K562 (cell line): ENCODE measurements around the gene LAIR2. TPM values are rescaled to one million over a fixed set of nuclear protein-coding genes. Genes with fewer than 3 reads are reported as not detected.
A peak's percentile ranks its signal among the peaks of the same experiment; 100 is the strongest.

ENCODE experiments used
- CBFA2T2 ChIP-seq: fragments of 450-650 bp; conservative IDR thresholded peaks from 2 replicates; pipeline ENCODE4 v1.6.1; 2017; ENCODE audit warnings: mild to moderate bottlenecking
- DNMT1 ChIP-seq: fragments of 450-650 bp; IDR thresholded peaks from 2 replicates; pipeline ENCODE4 v1.6.1; 2016; ENCODE audit warnings: antibody characterized with exemption, mild to moderate bottlenecking
- ELF2 ChIP-seq: fragments of 250-450 bp; sonication (Bioruptor Pico); IDR thresholded peaks from 2 replicates; pipeline ENCODE4 v1.5.0; 2021; ENCODE audit warnings: mild to moderate bottlenecking
- ETV5 ChIP-seq: sonication (generic); formaldehyde crosslinking; IDR thresholded peaks from 2 replicates; pipeline ENCODE4 v1.4.0; 2020; ENCODE audit warnings: low read depth, mild to moderate bottlenecking, missing genetic modification reagents
- FOXK2 ChIP-seq, 2 experiments: fragments of 450-650 bp; IDR thresholded peaks in 1 of 2; conservative IDR thresholded peaks in 1 of 2; 2 replicates each; pipeline ENCODE4 v1.6.1; 2016; ENCODE audit warnings: low read depth in 2 of 2, mild to moderate bottlenecking in 1 of 2
- GATAD2B ChIP-seq: fragments of 450-650 bp; IDR thresholded peaks from 2 replicates; pipeline ENCODE4 v1.6.1; 2017; ENCODE audit warnings: mild to moderate bottlenecking, borderline replicate concordance
- KDM5B ChIP-seq: fragments of 200-600 bp; sonication (generic); IDR thresholded peaks from 2 replicates; pipeline ENCODE4 v1.6.1; 2012; ENCODE audit warnings: low read depth, mild to moderate bottlenecking, moderate library complexity, low read length, control low read depth, inconsistent platforms; ENCODE audit not compliant: insufficient replicate concordance
- LEF1 ChIP-seq: fragments of 450-650 bp; IDR thresholded peaks from 2 replicates; pipeline ENCODE4 v1.6.1; 2016; ENCODE audit warnings: mild to moderate bottlenecking
- NEUROD1 ChIP-seq: fragments of 150-350 bp; IDR thresholded peaks from 2 replicates; pipeline ENCODE4 v1.6.1; 2014; ENCODE audit warnings: borderline replicate concordance, low read length, low read depth; ENCODE audit not compliant: partially characterized antibody
- NR4A1 ChIP-seq, 2 experiments: fragments of 250-450 bp in 1 of 2; fragments of 450-650 bp in 1 of 2; sonication (Bioruptor Pico) in 1 of 2; IDR thresholded peaks; 2 replicates each; pipeline versions ENCODE4 v1.4.0 to v1.6.1; 2016 to 2020; ENCODE audit warnings: mild to moderate bottlenecking in 2 of 2, missing compliant biosample characterization in 1 of 2, missing genetic modification characterization in 1 of 2, moderate library complexity in 1 of 2
- RAD21 ChIP-seq, 2 experiments: fragments of 250-450 bp in 1 of 2; fragments of 450-650 bp in 1 of 2; sonication (Bioruptor Pico) in 1 of 2; formaldehyde crosslinking in 1 of 2; IDR thresholded peaks in 1 of 2; conservative IDR thresholded peaks in 1 of 2; 2 replicates each; pipeline versions ENCODE4 v1.4.0 to v1.8.0; 2020 to 2022; ENCODE audit warnings: mild to moderate bottlenecking in 2 of 2, moderate library complexity in 1 of 2
- RFX7 ChIP-seq: fragments of 250-450 bp; sonication (Bioruptor Pico); IDR thresholded peaks from 2 replicates; pipeline ENCODE4 v1.5.1; 2021; ENCODE audit warnings: mild to moderate bottlenecking
- ZKSCAN1 ChIP-seq: fragments of 150-350 bp; IDR thresholded peaks from 2 replicates; pipeline ENCODE4 v1.6.1; 2016; ENCODE audit warnings: low read depth, low read length
- ZNF133 ChIP-seq: fragments of 250-450 bp; sonication (Bioruptor Pico); IDR thresholded peaks from 2 replicates; pipeline ENCODE4 v1.4.0; 2020; ENCODE audit warnings: mild to moderate bottlenecking
- ZNF134 ChIP-seq: fragments of 250-450 bp; sonication (Bioruptor Pico); conservative IDR thresholded peaks from 2 replicates; pipeline ENCODE4 v1.4.0; 2020
- ZNF507 ChIP-seq: conservative IDR thresholded peaks from 2 replicates; pipeline ENCODE4 v1.6.1; 2017; ENCODE audit warnings: missing genetic modification characterization, missing compliant biosample characterization
- polyA plus RNA-seq, 8 experiments: library from polyadenylated mRNA; depleted of rRNA in 4 of 8; stranded (reverse) in 5 of 8; unstranded in 3 of 8; fragments of >200 nt; fragmentation: Nextera tagmentation in 2 of 8; fragmentation: Illumina TruSeq in 1 of 8; extraction: Ambion mirVana in 2 of 8; extraction: Trizol in 1 of 8; gene quantifications; 2 replicates each; pipeline versions ENCODE4 v1.2.1 to v1.2.3, GENCODE V29; 2011 to 2014; ENCODE audit warnings: inconsistent platforms in 1 of 8, missing spikeins in 1 of 8
- total RNA-seq, 7 experiments: library from RNA; depleted of rRNA in 6 of 7; stranded (reverse); fragments of >200 nt in 6 of 7; fragmentation: Illumina TruSeq in 2 of 7; extraction: Trizol in 2 of 7; gene quantifications; 2 replicates each; pipeline versions ENCODE4 v1.2.1 to v1.2.3, GENCODE V29; 2011 to 2021; ENCODE audit warnings: low replicate concordance in 1 of 7
- TF ChIP-seq, protein P1 (sequence below), 3 experiments: IDR thresholded peaks in 2 of 3; conservative IDR thresholded peaks in 1 of 3; 2 replicates each; pipeline ENCODE4 v1.5.1; 2011 to 2012; ENCODE audit warnings: low read length in 3 of 3, mild to moderate bottlenecking in 3 of 3, control low read depth in 2 of 3, improper control_type of control experiment in 1 of 3, inconsistent platforms in 1 of 3, low read depth in 1 of 3, mixed read lengths in 1 of 3, moderate library complexity in 1 of 3; ENCODE audit not compliant: insufficient read depth in 2 of 3
- TF ChIP-seq, protein P2 (sequence below): fragments of 250-450 bp; sonication (Bioruptor Pico); IDR thresholded peaks from 2 replicates; pipeline ENCODE4 v1.5.0; 2021
- TF ChIP-seq, protein P3 (sequence below), 3 experiments: fragments of 200-800 bp in 1 of 3; fragments of 250-450 bp in 1 of 3; fragments of 450-650 bp in 1 of 3; sonication (Bioruptor Pico) in 1 of 3; sonication (Bioruptor generic) in 1 of 3; formaldehyde crosslinking in 1 of 3; IDR thresholded peaks; 2 replicates each; pipeline versions ENCODE4 v1.6.1 to v1.8.0; 2016 to 2022; ENCODE audit warnings: mild to moderate bottlenecking in 2 of 3, missing genetic modification characterization in 2 of 3, missing compliant biosample characterization in 1 of 3, moderate library complexity in 1 of 3

The LAIR2 gene
- total and polyA plus RNA-seq, 9 of the 15 experiments (the other 6 are each of a cell fraction or from before 2014, with no cell fraction given) = not detected

GRCh38 chr19:54464044-54464629, 38.5 kb upstream of the LAIR2 start (continued):
- TF ChIP-seq, protein P1, sequence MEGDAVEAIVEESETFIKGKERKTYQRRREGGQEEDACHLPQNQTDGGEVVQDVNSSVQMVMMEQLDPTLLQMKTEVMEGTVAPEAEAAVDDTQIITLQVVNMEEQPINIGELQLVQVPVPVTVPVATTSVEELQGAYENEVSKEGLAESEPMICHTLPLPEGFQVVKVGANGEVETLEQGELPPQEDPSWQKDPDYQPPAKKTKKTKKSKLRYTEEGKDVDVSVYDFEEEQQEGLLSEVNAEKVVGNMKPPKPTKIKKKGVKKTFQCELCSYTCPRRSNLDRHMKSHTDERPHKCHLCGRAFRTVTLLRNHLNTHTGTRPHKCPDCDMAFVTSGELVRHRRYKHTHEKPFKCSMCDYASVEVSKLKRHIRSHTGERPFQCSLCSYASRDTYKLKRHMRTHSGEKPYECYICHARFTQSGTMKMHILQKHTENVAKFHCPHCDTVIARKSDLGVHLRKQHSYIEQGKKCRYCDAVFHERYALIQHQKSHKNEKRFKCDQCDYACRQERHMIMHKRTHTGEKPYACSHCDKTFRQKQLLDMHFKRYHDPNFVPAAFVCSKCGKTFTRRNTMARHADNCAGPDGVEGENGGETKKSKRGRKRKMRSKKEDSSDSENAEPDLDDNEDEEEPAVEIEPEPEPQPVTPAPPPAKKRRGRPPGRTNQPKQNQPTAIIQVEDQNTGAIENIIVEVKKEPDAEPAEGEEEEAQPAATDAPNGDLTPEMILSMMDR (IDR thresholded peaks at IDR 0.05 in 2 of 3, conservative IDR thresholded peaks at IDR 0.05 in 1 of 3; ENCODE audit: insufficient read depth in 2 of 3, low read depth in 1 of 3, low read length in 3 of 3) = 0 out of 6 replicates have a peak, but pooled peaks of 1 of the 3 experiments have one; percentile 5
- TF ChIP-seq NEUROD1 (no peak), ELF2 (CRISPR knock-in tag) (no peak), NR4A1 (CRISPR knock-in tag; IDR thresholded peaks at IDR 0.05) (no peak), NR4A1 (tag; IDR thresholded peaks at IDR 0.05) (no peak), ZNF507 (tag) (no peak), FOXK2 (conservative IDR thresholded peaks at IDR 0.05 in 1 of 2, IDR thresholded peaks at IDR 0.05 in 1 of 2; ENCODE audit: low read depth in 2 of 2) (peak in 1 of 2 experiments; percentile 74), RFX7 (no peak), CBFA2T2 (no peak), RAD21 (CRISPR knock-in tag; conservative IDR thresholded peaks at IDR 0.05 in 1 of 2, IDR thresholded peaks at IDR 0.05 in 1 of 2) (no peak), DNMT1 (no peak), ZNF133 (no peak), KDM5B (no peak), LEF1 (peak; percentile 68; the same call in 1 of the 2 replicates), ETV5 (CRISPR knock-in tag) (no peak), ZKSCAN1 (no peak), ZNF134 (CRISPR knock-in tag) (no peak), GATAD2B (no peak)
- TF ChIP-seq, protein P2, sequence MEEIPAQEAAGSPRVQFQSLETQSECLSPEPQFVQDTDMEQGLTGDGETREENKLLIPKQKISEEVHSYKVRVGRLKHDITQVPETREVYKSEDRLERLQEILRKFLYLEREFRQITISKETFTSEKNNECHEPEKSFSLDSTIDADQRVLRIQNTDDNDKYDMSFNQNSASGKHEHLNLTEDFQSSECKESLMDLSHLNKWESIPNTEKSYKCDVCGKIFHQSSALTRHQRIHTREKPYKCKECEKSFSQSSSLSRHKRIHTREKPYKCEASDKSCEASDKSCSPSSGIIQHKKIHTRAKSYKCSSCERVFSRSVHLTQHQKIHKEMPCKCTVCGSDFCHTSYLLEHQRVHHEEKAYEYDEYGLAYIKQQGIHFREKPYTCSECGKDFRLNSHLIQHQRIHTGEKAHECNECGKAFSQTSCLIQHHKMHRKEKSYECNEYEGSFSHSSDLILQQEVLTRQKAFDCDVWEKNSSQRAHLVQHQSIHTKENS (CRISPR knock-in tag) = no peak
- TF ChIP-seq, protein P3, sequence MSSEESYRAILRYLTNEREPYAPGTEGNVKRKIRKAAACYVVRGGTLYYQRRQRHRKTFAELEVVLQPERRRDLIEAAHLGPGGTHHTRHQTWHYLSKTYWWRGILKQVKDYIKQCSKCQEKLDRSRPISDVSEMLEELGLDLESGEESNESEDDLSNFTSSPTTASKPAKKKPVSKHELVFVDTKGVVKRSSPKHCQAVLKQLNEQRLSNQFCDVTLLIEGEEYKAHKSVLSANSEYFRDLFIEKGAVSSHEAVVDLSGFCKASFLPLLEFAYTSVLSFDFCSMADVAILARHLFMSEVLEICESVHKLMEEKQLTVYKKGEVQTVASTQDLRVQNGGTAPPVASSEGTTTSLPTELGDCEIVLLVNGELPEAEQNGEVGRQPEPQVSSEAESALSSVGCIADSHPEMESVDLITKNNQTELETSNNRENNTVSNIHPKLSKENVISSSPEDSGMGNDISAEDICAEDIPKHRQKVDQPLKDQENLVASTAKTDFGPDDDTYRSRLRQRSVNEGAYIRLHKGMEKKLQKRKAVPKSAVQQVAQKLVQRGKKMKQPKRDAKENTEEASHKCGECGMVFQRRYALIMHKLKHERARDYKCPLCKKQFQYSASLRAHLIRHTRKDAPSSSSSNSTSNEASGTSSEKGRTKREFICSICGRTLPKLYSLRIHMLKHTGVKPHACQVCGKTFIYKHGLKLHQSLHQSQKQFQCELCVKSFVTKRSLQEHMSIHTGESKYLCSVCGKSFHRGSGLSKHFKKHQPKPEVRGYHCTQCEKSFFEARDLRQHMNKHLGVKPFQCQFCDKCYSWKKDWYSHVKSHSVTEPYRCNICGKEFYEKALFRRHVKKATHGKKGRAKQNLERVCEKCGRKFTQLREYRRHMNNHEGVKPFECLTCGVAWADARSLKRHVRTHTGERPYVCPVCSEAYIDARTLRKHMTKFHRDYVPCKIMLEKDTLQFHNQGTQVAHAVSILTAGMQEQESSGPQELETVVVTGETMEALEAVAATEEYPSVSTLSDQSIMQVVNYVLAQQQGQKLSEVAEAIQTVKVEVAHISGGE (CRISPR knock-in tag; IDR thresholded peaks at IDR 0.05) = no peak
